OCI-LY1 (cell line): ENCODE results near the gene DOCK2.

Experiments used
- H2AFZ ChIP-seq: fragments of 200-600 bp; sonication (generic), shearing (Covaris generic); 2 replicates; pipeline ENCODE4 v1.6.0; 2014; ENCODE audit warnings: antibody characterized with exemption, mild to moderate bottlenecking, low read length
- H3F3A ChIP-seq: fragments of 200-600 bp; sonication (generic), shearing (Covaris generic); 2 replicates; pipeline ENCODE4 v1.6.0; 2014; ENCODE audit warnings: mild to moderate bottlenecking, antibody characterized with exemption, low read length, moderate library complexity; ENCODE audit not compliant: insufficient read depth
- H3K27ac ChIP-seq: fragments of 200-600 bp; sonication (generic); 2 replicates; pipeline ENCODE4 v1.5.1; 2014; ENCODE audit warnings: low read length, mixed run types, mild to moderate bottlenecking, low read depth; ENCODE audit not compliant: poor library complexity, severe bottlenecking
- H3K27me3 ChIP-seq: fragments of 200-600 bp; sonication (generic); 2 replicates; pipeline ENCODE4 v1.6.0; 2014; ENCODE audit warnings: antibody characterized with exemption, mild to moderate bottlenecking, low read length, moderate library complexity; ENCODE audit not compliant: insufficient read depth
- H3K36me3 ChIP-seq: fragments of 200-600 bp; sonication (generic); 2 replicates; pipeline ENCODE4 v1.6.1; 2014; ENCODE audit warnings: mild to moderate bottlenecking, antibody characterized with exemption, low read length, moderate library complexity, mixed read lengths; ENCODE audit not compliant: insufficient read depth
- H3K4me1 ChIP-seq: fragments of 200-600 bp; sonication (generic); 2 replicates; pipeline ENCODE4 v1.5.1; 2014; ENCODE audit warnings: mild to moderate bottlenecking, low read length, moderate library complexity; ENCODE audit not compliant: insufficient read depth, severe bottlenecking
- H3K4me2 ChIP-seq: fragments of 200-600 bp; sonication (generic), shearing (Covaris generic); 2 replicates; pipeline ENCODE4 v1.6.1; 2014; ENCODE audit warnings: low read length
- H3K4me3 ChIP-seq: fragments of 200-600 bp; sonication (generic); 2 replicates; pipeline ENCODE4 v1.5.1; 2014; ENCODE audit warnings: low read length, low read depth, mild to moderate bottlenecking, mixed read lengths; ENCODE audit not compliant: poor library complexity, severe bottlenecking
- H3K79me2 ChIP-seq: fragments of 200-600 bp; shearing (Covaris generic); 2 replicates; pipeline ENCODE4 v1.6.1; 2016; ENCODE audit warnings: mixed run types, low read length, mixed read lengths; ENCODE audit not compliant: insufficient read depth
- H3K9ac ChIP-seq: fragments of 200-600 bp; sonication (generic), shearing (Covaris generic); 2 replicates; pipeline ENCODE4 v1.6.1; 2014; ENCODE audit warnings: mild to moderate bottlenecking, low read length, mixed read lengths
- H3K9me2 ChIP-seq: fragments of 200-600 bp; sonication (generic), shearing (Covaris generic); 2 replicates; pipeline ENCODE4 v1.6.1; 2014; ENCODE audit warnings: low read depth, mild to moderate bottlenecking, low read length, mixed read lengths
- H3K9me3 ChIP-seq: fragments of 200-600 bp; shearing (Covaris generic); 2 replicates; pipeline ENCODE4 v1.6.1; 2014; ENCODE audit warnings: low read length, mixed read lengths
- H4K20me1 ChIP-seq: fragments of 200-600 bp; sonication (generic), shearing (Covaris generic); 2 replicates; pipeline ENCODE4 v1.6.0; 2016; ENCODE audit warnings: mild to moderate bottlenecking, low read length; ENCODE audit not compliant: insufficient read depth
- EZH2 ChIP-seq: fragments of 200-600 bp; sonication (generic), shearing (Covaris generic); IDR thresholded peaks from 2 replicates; pipeline ENCODE4 v1.8.0; 2017; ENCODE audit warnings: borderline replicate concordance, mixed run types, mild to moderate bottlenecking, antibody characterized with exemption, low read length, moderate library complexity, mixed read lengths
- TF ChIP-seq, protein P1 (sequence below): fragments of 200-600 bp; sonication (generic), shearing (Covaris generic); IDR thresholded peaks from 2 replicates; pipeline ENCODE4 v1.5.1; 2017; ENCODE audit warnings: mild to moderate bottlenecking, antibody characterized with exemption, low read length, moderate library complexity, mixed read lengths

The DOCK2 gene

DNA sequence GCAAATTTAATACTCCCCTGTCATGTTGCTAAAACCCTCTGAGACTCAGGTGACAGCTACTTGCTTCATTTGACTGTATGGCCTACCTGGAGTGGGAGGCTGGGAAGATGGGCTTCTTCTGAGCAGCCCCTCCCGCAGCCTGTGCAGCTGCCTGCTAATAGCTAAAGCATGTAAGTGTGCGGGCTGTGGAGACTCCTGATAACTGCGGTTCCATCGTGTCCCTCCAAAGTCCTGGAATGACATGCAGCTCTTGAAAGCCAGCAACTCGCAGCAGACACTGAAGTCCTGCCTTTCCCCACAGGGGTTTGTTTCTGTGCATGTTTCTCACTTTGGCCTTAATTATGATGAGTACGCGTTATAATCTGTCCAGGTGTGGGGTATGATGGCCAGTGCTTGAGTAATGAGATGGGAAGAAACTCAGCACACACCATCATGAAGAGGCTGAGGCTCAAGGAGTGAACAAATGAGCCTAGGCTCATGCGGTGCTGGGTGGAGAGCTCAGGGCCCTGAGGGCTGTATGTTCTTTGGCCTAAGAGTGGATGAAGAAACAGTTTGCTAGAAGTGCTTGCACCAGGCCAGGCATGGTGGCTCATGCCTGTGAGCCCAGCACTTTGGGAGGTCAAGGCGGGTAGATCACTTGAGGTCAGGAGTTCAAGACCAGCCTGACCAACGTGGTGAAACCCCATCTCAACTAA lies 119.1 kb downstream of the DOCK2 start:
- H3K9me3 ChIP-seq = no peaks in the 10 kb centered on the region
- H3K9ac ChIP-seq = no peak overlapping the region
- no peaks in the 10 kb centered on the region for H3K9me2 ChIP-seq
- no peaks in the 10 kb centered on the region for H3K79me2 ChIP-seq
- no peak overlapping the region for H3K27ac ChIP-seq
- H3K4me1 ChIP-seq = no peaks in the 10 kb centered on the region
- H3K4me2 ChIP-seq = no peak overlapping the region
- no peaks in the 10 kb centered on the region for H3F3A ChIP-seq
- H3K36me3 ChIP-seq = peaks cover 63% of the 10 kb centered on the region
- no peak overlapping the region for H2AFZ ChIP-seq
- no peak overlapping the region for H3K4me3 ChIP-seq
- no peaks in the 10 kb centered on the region for H3K27me3 ChIP-seq
- TF ChIP-seq EZH2 = no peak
- H4K20me1 ChIP-seq = no peaks in the 10 kb centered on the region

DNA sequence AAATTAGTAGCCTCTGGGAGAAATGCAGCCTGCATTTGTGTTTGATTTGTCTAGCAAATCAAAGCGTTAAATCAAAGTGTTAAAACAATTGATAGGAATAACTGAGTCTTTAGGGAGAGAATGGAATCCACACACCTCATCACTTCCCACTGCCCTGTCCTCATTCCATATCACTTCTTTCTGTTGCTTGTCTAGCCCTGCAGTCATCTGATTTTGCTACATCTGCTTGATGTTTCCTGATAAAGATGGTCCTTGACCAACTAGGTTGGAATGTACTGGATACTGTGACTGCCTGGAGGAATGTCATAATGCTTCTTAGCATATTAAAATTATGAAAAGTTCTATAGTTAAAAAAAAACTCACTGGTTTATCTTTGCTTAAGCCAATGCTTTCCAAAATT lies 119.9 kb downstream of the DOCK2 start:
- TF ChIP-seq EZH2 = no peak
- TF ChIP-seq, protein P1, sequence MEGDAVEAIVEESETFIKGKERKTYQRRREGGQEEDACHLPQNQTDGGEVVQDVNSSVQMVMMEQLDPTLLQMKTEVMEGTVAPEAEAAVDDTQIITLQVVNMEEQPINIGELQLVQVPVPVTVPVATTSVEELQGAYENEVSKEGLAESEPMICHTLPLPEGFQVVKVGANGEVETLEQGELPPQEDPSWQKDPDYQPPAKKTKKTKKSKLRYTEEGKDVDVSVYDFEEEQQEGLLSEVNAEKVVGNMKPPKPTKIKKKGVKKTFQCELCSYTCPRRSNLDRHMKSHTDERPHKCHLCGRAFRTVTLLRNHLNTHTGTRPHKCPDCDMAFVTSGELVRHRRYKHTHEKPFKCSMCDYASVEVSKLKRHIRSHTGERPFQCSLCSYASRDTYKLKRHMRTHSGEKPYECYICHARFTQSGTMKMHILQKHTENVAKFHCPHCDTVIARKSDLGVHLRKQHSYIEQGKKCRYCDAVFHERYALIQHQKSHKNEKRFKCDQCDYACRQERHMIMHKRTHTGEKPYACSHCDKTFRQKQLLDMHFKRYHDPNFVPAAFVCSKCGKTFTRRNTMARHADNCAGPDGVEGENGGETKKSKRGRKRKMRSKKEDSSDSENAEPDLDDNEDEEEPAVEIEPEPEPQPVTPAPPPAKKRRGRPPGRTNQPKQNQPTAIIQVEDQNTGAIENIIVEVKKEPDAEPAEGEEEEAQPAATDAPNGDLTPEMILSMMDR = no peak

DNA sequence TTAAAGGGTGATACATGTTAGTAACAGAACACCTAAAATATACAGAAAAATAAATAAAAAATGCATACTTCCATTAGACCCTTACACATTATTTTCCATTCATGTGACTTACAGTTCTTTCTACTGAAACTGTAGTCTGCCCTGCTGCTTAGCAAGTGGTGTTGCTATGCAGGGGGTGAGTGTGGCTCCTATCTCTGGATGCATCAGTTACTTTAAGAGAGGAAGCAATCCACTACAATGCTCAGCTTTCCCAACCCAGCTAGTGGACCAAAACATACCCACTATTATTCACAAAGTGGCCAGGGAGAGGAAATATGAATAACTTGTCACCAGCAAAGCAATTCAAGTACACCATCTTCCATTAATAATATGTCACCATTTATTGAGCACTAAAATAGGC lies 121.8 kb downstream of the DOCK2 start:
- Histone ChIP-seq H3K27ac (no peak overlapping the region), H3K9me3 (no peaks in the 10 kb centered on the region), H3K36me3 (peaks cover 69% of the 10 kb centered on the region; the same call in 1 of the 2 replicates), H3F3A (no peaks in the 10 kb centered on the region), H3K4me2 (no peak overlapping the region), H3K79me2 (no peaks in the 10 kb centered on the region), H3K4me1 (no peaks in the 10 kb centered on the region), H4K20me1 (no peaks in the 10 kb centered on the region), H3K9me2 (no peaks in the 10 kb centered on the region), H2AFZ (no peak overlapping the region), H3K9ac (no peak overlapping the region), H3K4me3 (no peak overlapping the region), H3K27me3 (no peaks in the 10 kb centered on the region)
- TF ChIP-seq EZH2 = no peak
- TF ChIP-seq, protein P1 = no peak

More for the DNA sequence above, 119.9 kb downstream of the DOCK2 start:
- H3K9me3 ChIP-seq = no peaks in the 10 kb centered on the region
- no peaks in the 10 kb centered on the region for H3K4me1 ChIP-seq
- H3K9ac ChIP-seq = no peak overlapping the region
- no peak overlapping the region for H3K4me2 ChIP-seq
- peaks cover 63% of the 10 kb centered on the region for H3K36me3 ChIP-seq
- no peak overlapping the region for H3K4me3 ChIP-seq
- H2AFZ ChIP-seq = no peak overlapping the region
- no peaks in the 10 kb centered on the region for H3K27me3 ChIP-seq
- no peaks in the 10 kb centered on the region for H3K79me2 ChIP-seq
- no peaks in the 10 kb centered on the region for H4K20me1 ChIP-seq
- no peaks in the 10 kb centered on the region for H3F3A ChIP-seq
- no peaks in the 10 kb centered on the region for H3K9me2 ChIP-seq
- H3K27ac ChIP-seq = no peak overlapping the region

DNA sequence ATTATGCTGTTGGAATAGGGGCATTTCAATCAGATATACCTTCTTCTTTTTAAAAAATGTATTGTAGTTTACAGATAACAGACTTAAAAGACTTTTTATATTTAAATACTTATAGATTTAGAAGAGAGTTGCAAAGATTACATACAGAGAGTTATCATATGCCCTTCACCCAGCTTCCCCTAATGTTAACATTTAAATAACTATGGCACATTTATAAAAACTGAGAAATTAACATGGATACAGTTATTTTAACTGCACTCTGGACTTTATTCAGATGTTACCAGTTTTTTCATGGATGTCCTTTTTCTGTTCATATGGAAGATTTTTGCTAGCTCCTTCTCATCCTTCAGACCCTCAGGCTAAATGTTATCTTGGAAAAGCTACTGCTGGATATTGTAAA lies 123.2 kb downstream of the DOCK2 start:
- no peaks in the 10 kb centered on the region for H3K79me2 ChIP-seq
- no peaks in the 10 kb centered on the region for H3K27me3 ChIP-seq
- H3F3A ChIP-seq = no peaks in the 10 kb centered on the region
- no peak overlapping the region for H3K4me3 ChIP-seq
- H3K9me3 ChIP-seq = no peaks in the 10 kb centered on the region
- peaks cover 76% of the 10 kb centered on the region for H3K36me3 ChIP-seq
- TF ChIP-seq, protein P1 = no peak
- no peak for TF ChIP-seq EZH2
- H3K4me2 ChIP-seq = no peak overlapping the region
- H3K27ac ChIP-seq = no peak overlapping the region
- H3K4me1 ChIP-seq = no peaks in the 10 kb centered on the region
- no peaks in the 10 kb centered on the region for H3K9me2 ChIP-seq
- no peak overlapping the region for H3K9ac ChIP-seq
- no peaks in the 10 kb centered on the region for H4K20me1 ChIP-seq
- H2AFZ ChIP-seq = no peak overlapping the region
